ENCODE results near the gene NRP1. TPM values are rescaled to one million over a fixed set of nuclear protein-coding genes. Genes with fewer than 3 reads are reported as not detected.

NRP1 gene
- total and polyA plus RNA-seq, 4 donors: 19.2 to 221 (median 82.2) TPM

DNA sequence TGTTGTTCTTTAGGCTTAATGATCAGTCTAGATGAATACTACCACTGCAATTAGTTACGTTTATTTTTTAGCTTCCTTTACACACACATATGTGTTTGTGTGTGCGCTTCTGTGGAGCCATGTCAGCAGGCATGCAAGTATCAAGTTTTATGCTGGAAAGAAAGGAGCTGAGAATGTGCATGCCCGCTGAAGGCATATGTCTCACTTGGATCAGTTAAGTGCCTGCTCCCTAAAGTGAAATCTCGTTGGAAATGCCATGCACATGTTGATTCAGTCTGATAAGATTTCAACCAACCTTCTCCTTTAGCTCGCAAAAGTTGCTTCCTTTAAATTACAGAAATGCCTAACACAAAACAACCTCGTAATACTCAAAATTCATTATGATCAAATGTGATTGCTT, 10.7 kb downstream of the NRP1 start:
- Histone ChIP-seq H3K27me3 (ENCODE audit: control insufficient read depth in 1 of 2, insufficient read depth in 2 of 2, low read length in 1 of 2) (no peaks in the 10 kb centered on the region), H3K4me3 (ENCODE audit: low read length in 2 of 2) (no peak overlapping the region), H3K4me1 (ENCODE audit: control insufficient read depth in 1 of 2, insufficient read depth in 2 of 2, low read length in 2 of 2) (peaks cover 0 to 5% of the 10 kb centered on the region in 2 donors), H3K36me3 (ENCODE audit: control insufficient read depth in 1 of 2, insufficient read depth in 2 of 2, low read length in 1 of 2) (no peaks in the 10 kb centered on the region), H3K9me3 (ENCODE audit: control insufficient read depth, low read length) (no peaks in the 10 kb centered on the region), H3K27ac (ENCODE audit: low read depth in 1 of 2, low read length in 2 of 2) (no peak overlapping the region)
- intact Hi-C loops (cut with DNase I): no loop called here
- DNase-seq (no peak), ATAC-seq (ENCODE audit: low FRiP score) (no peak)
- WGBS, 2 donors: 67 to 72% methylated on average over 6 of the region's 6 CpGs

DNA sequence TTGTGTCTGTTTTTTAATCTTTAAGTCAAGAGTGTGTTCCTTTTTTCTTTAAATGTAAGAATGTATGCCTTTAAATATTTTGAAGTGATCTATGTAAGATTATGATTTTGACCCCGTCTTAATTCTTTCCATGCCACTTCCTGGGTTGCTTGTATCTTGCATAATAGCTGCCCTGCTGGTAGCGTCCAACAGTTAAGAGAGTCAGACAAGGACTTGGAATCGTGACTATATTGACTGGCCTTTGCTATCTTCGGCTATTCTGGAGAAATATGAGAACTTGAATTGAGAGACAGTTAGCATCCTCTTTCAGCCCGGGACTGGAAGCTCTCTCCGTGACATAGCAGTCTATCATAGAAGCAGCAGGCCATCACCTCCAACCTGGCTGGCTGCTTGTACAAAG, 13.0 kb downstream of the NRP1 start:
- no peaks in the 10 kb centered on the region for H3K27me3 ChIP-seq (ENCODE audit: control insufficient read depth in 1 of 2, insufficient read depth in 2 of 2, low read length in 1 of 2)
- no peaks in the 10 kb centered on the region for H3K9me3 ChIP-seq (ENCODE audit: control insufficient read depth, low read length)
- H3K36me3 ChIP-seq (ENCODE audit: control insufficient read depth in 1 of 2, insufficient read depth in 2 of 2, low read length in 1 of 2): peaks cover 0 to 2% of the 10 kb centered on the region in 2 donors
- H3K27ac ChIP-seq (ENCODE audit: low read depth in 1 of 2, low read length in 2 of 2): no peak overlapping the region
- DNase-seq: no peak
- ATAC-seq (ENCODE audit: low FRiP score): no peak
- H3K4me3 ChIP-seq (ENCODE audit: low read length in 2 of 2): no peak overlapping the region
- 34 to 41% methylated on average over 6 of the region's 6 CpGs for WGBS, 2 donors
- intact Hi-C loops (cut with DNase I): no loop called here
- peaks cover 0 to 7% of the 10 kb centered on the region in 2 donors for H3K4me1 ChIP-seq (ENCODE audit: control insufficient read depth in 1 of 2, insufficient read depth in 2 of 2, low read length in 2 of 2)

DNA sequence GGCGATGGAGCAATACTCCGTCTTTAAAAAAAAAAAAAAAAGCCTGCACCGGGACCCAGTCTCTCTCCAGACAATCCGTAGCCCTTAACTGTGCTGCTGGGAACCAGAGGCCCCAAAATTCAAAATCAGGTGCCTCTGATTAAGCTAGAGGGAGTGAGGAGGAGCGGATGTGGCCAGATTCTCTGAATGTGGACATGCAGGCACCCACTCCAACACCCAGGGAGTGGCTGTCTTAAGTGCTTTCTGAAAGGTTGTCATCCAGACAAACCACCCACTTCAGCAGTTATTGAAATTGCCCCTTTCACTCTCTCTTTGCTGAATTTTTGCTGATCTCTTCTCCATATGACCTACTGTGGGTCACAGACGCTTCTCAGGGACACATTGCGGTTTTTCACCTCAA, 14.2 kb downstream of the NRP1 start:
- DNase-seq (no peak), ATAC-seq (ENCODE audit: low FRiP score) (no peak)
- Histone ChIP-seq H3K4me1 (ENCODE audit: control insufficient read depth in 1 of 2, insufficient read depth in 2 of 2, low read length in 2 of 2) (peaks cover 0 to 7% of the 10 kb centered on the region in 2 donors), H3K9me3 (ENCODE audit: control insufficient read depth, low read length) (no peaks in the 10 kb centered on the region), H3K27ac (ENCODE audit: low read depth in 1 of 2, low read length in 2 of 2) (no peak overlapping the region), H3K36me3 (ENCODE audit: control insufficient read depth in 1 of 2, insufficient read depth in 2 of 2, low read length in 1 of 2) (peaks cover 0 to 2% of the 10 kb centered on the region in 2 donors), H3K4me3 (ENCODE audit: low read length in 2 of 2) (no peak overlapping the region), H3K27me3 (ENCODE audit: control insufficient read depth in 1 of 2, insufficient read depth in 2 of 2, low read length in 1 of 2) (no peaks in the 10 kb centered on the region)
- intact Hi-C loops (cut with DNase I): no loop called here
- 92 to 100% methylated on average over 7 of the region's 7 CpGs for WGBS, 2 donors

DNA sequence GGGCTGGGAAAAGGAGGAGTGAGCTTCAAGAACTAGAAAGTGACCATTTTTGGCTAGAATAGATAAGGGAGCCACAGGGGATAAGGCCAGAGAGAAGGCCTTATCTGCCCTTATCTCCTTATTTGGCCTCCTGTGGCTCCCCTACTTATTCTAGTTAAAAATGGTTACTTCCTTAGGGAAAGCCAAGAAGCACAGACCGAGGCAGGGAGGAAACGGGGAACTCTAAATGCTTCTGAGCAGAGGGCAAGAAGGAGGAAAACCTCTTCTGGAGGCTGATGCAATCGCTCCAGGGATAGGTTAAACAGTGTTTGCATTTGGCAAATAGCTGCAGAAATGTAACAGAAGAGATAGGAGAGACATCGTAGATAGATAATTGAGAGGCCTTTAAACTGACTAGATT, 18.6 kb downstream of the NRP1 start:
- ATAC-seq (ENCODE audit: low FRiP score): no peak
- Histone ChIP-seq H3K27me3 (ENCODE audit: control insufficient read depth in 1 of 2, insufficient read depth in 2 of 2, low read length in 1 of 2) (no peaks in the 10 kb centered on the region), H3K4me1 (ENCODE audit: control insufficient read depth in 1 of 2, insufficient read depth in 2 of 2, low read length in 2 of 2) (peaks cover 0 to 7% of the 10 kb centered on the region in 2 donors), H3K27ac (ENCODE audit: low read depth in 1 of 2, low read length in 2 of 2) (no peak overlapping the region), H3K4me3 (ENCODE audit: low read length in 2 of 2) (no peak overlapping the region), H3K36me3 (ENCODE audit: control insufficient read depth in 1 of 2, insufficient read depth in 2 of 2, low read length in 1 of 2) (peaks cover 0 to 2% of the 10 kb centered on the region in 2 donors), H3K9me3 (ENCODE audit: control insufficient read depth, low read length) (no peaks in the 10 kb centered on the region)
- no peak for DNase-seq
- intact Hi-C loops (cut with DNase I): no loop called here
- 15 to 17% methylated on average over 4 of the region's 4 CpGs for WGBS, 2 donors

DNA sequence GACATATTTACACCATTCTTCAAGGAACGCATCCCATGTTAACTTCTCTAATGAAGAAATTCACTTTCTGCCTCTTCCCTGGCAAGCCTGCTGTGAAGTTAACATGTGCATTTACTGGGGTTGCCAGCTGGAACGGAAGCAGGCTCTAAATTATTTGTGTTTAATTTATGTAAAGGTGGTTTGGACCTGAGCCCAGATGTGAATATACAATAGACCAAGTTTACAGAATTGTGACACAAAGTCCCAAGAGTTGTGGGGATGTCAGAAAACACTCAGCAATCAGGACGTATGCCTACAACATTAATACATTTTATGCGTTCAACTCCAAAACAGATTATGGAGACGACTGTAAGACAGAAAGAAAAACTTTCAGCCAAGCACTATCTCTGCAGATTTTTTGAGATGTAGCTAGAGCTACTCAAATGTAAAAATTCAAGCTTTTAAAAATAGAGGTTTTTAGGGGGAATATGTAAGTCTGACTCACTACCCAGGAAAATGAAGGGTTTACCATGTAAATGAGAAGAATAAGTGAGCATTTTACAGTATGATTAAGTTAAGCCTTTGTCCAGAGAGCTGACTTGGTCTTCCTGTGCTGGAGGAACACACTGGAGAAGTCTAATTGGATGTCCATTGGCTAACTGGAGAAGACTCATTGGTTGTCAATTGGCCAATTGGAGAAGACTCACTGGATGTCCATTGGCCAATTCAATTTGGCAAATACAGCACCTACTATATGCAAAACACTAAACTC, 19.5 kb downstream of the NRP1 start:
- WGBS, 2 donors: 78 to 79% methylated on average over 5 of the region's 5 CpGs
- DNase-seq (no peak), ATAC-seq (ENCODE audit: low FRiP score) (no peak)
- Histone ChIP-seq H3K4me3 (ENCODE audit: low read length in 2 of 2) (no peak overlapping the region), H3K4me1 (ENCODE audit: control insufficient read depth in 1 of 2, insufficient read depth in 2 of 2, low read length in 2 of 2) (peaks cover 0 to 7% of the 10 kb centered on the region in 2 donors), H3K27me3 (ENCODE audit: control insufficient read depth in 1 of 2, insufficient read depth in 2 of 2, low read length in 1 of 2) (no peaks in the 10 kb centered on the region), H3K27ac (ENCODE audit: low read depth in 1 of 2, low read length in 2 of 2) (no peak overlapping the region), H3K9me3 (ENCODE audit: control insufficient read depth, low read length) (no peaks in the 10 kb centered on the region), H3K36me3 (ENCODE audit: control insufficient read depth in 1 of 2, insufficient read depth in 2 of 2, low read length in 1 of 2) (peaks cover 0 to 2% of the 10 kb centered on the region in 2 donors)
- intact Hi-C loops (cut with DNase I): no loop called here

DNA sequence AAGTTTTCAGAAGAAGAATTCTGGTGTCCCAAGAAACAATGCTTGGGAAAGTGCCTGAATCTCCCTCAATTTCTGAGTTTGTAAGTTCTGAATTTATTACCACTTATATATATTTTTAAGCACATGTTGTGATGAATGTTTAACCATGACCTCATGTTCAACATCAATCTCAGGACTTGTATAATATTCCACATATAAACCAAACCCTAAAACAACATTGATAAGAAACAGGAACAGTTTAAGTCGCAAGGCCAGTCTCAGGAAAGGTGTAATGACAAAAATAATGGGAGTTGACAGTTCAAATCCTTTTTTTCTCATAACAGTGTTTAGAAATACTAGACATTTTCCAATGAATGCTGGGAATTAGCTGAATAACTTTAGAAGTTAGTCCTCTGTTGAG, 22.8 kb downstream of the NRP1 start:
- no peaks in the 10 kb centered on the region for H3K36me3 ChIP-seq (ENCODE audit: control insufficient read depth in 1 of 2, insufficient read depth in 2 of 2, low read length in 1 of 2)
- H3K9me3 ChIP-seq (ENCODE audit: control insufficient read depth, low read length): no peaks in the 10 kb centered on the region
- H3K4me3 ChIP-seq (ENCODE audit: low read length in 2 of 2): no peak overlapping the region
- no peak overlapping the region for H3K27ac ChIP-seq (ENCODE audit: low read depth in 1 of 2, low read length in 2 of 2)
- ATAC-seq (ENCODE audit: low FRiP score) (no peak), DNase-seq (no peak)
- intact Hi-C loops (cut with DNase I): no loop called here
- H3K27me3 ChIP-seq (ENCODE audit: control insufficient read depth in 1 of 2, insufficient read depth in 2 of 2, low read length in 1 of 2): no peaks in the 10 kb centered on the region
- WGBS, 2 donors: 51 to 52% methylated on average over 1 of the region's 1 CpG
- H3K4me1 ChIP-seq (ENCODE audit: control insufficient read depth in 1 of 2, insufficient read depth in 2 of 2, low read length in 2 of 2): peaks cover 0 to 9% of the 10 kb centered on the region in 2 donors

DNA sequence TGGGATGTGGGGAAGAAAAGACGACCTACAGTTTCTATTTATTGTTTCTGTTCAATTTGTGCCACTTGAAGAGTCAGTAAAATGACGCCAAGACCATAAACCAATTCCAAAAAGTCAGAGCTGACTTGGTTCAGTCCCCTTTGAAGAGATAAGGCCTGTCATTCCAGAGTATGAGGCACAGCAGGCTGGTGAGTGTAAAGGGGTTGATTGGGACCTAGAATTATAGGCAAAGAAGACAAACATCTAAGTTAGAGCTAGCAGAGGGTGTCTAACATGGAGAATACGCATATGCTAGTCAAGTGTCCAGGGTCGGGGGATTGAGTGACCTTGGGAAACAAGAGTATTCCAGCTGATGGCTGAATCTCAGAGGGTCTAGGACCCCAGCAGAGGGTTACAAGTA, 23.6 kb downstream of the NRP1 start:
- DNase-seq (no peak), ATAC-seq (ENCODE audit: low FRiP score) (no peak)
- Histone ChIP-seq H3K9me3 (ENCODE audit: control insufficient read depth, low read length) (no peaks in the 10 kb centered on the region), H3K4me1 (ENCODE audit: control insufficient read depth in 1 of 2, insufficient read depth in 2 of 2, low read length in 2 of 2) (peaks cover 0 to 8% of the 10 kb centered on the region in 2 donors), H3K4me3 (ENCODE audit: low read length in 2 of 2) (no peak overlapping the region), H3K27ac (ENCODE audit: low read depth in 1 of 2, low read length in 2 of 2) (no peak overlapping the region), H3K27me3 (ENCODE audit: control insufficient read depth in 1 of 2, insufficient read depth in 2 of 2, low read length in 1 of 2) (no peaks in the 10 kb centered on the region), H3K36me3 (ENCODE audit: control insufficient read depth in 1 of 2, insufficient read depth in 2 of 2, low read length in 1 of 2) (no peaks in the 10 kb centered on the region)
- 68 to 72% methylated on average over 4 of the region's 4 CpGs for WGBS, 2 donors
- intact Hi-C loops (cut with DNase I): no loop called here

DNA sequence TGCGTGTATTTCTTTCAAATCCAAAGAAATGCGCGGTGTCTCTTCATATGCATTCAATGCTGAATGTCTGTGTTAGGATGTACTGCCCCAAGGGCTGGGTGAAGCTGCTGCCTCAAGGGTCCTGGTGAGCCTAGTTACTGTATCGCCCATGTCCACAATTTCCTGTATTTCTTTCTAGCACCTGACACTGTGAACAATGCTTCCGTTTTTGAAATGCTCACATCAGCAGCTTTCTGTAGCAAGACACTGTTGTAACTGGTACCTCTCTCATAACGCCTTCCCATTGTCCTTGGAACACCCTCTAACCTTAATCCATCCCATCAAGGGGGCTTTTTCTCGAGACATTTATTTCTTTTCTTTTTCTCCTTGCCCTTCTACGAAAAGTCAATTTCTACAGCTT, 25.1 kb downstream of the NRP1 start:
- no peak overlapping the region for H3K4me3 ChIP-seq (ENCODE audit: low read length in 2 of 2)
- DNase-seq (no peak), ATAC-seq (ENCODE audit: low FRiP score) (no peak)
- peaks cover 0 to 2% of the 10 kb centered on the region in 2 donors for H3K36me3 ChIP-seq (ENCODE audit: control insufficient read depth in 1 of 2, insufficient read depth in 2 of 2, low read length in 1 of 2)
- peaks cover 0 to 8% of the 10 kb centered on the region in 2 donors for H3K4me1 ChIP-seq (ENCODE audit: control insufficient read depth in 1 of 2, insufficient read depth in 2 of 2, low read length in 2 of 2)
- no peak overlapping the region for H3K27ac ChIP-seq (ENCODE audit: low read depth in 1 of 2, low read length in 2 of 2)
- H3K9me3 ChIP-seq (ENCODE audit: control insufficient read depth, low read length): no peaks in the 10 kb centered on the region
- intact Hi-C loops (cut with DNase I): no loop called here
- 87 to 91% methylated on average over 8 of the region's 8 CpGs for WGBS, 2 donors
- H3K27me3 ChIP-seq (ENCODE audit: control insufficient read depth in 1 of 2, insufficient read depth in 2 of 2, low read length in 1 of 2): no peaks in the 10 kb centered on the region

DNA sequence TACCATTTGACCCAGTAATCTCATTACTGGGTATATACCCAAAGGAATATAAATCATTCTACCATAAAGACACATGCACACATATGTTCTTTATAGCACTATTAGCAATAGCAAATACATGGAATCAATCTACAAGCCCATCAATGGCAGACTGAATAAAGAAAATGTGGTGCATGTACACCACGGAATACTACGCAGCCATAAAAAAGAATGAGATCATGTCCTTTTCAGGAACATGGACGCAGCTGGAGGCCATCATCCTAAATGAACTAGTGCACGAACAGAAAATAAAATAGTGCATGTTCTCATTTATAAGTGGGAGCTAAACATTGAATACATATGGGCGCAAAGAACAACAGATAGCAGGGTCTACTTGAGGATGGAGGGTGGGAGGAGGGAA, 26.6 kb downstream of the NRP1 start:
- peaks cover 0 to 2% of the 10 kb centered on the region in 2 donors for H3K36me3 ChIP-seq (ENCODE audit: control insufficient read depth in 1 of 2, insufficient read depth in 2 of 2, low read length in 1 of 2)
- H3K4me3 ChIP-seq (ENCODE audit: low read length in 2 of 2): no peak overlapping the region
- ATAC-seq (ENCODE audit: low FRiP score) (no peak), DNase-seq (no peak)
- H3K27me3 ChIP-seq (ENCODE audit: control insufficient read depth in 1 of 2, insufficient read depth in 2 of 2, low read length in 1 of 2): no peaks in the 10 kb centered on the region
- intact Hi-C loops (cut with DNase I): no loop called here
- 98% methylated on average over 5 of the region's 5 CpGs for WGBS, 2 donors
- no peak overlapping the region for H3K27ac ChIP-seq (ENCODE audit: low read depth in 1 of 2, low read length in 2 of 2)
- H3K9me3 ChIP-seq (ENCODE audit: control insufficient read depth, low read length): no peaks in the 10 kb centered on the region
- H3K4me1 ChIP-seq (ENCODE audit: control insufficient read depth in 1 of 2, insufficient read depth in 2 of 2, low read length in 2 of 2): peaks cover 0 to 10% of the 10 kb centered on the region in 2 donors
